NB4 (cell line): Measurements from ENCODE around the gene CAMKMT.
A peak's percentile ranks its signal among the peaks of the same experiment; 100 is the strongest.

Experiments
- DNase-seq: peaks from one replicate; pipeline ENCODE4 v3.0.0; 2010; ENCODE audit warnings: low read depth
- H3K4me3 ChIP-seq: one replicate; pipeline ENCODE4 v1.5.1; 2011; ENCODE audit warnings: mild to moderate bottlenecking, low read depth, low read length, moderate library complexity
- MYC ChIP-seq: IDR thresholded peaks from 2 replicates; pipeline ENCODE4 v1.6.1; 2011; ENCODE audit warnings: low read depth, low read length
- POLR2A ChIP-seq: IDR thresholded peaks from 2 replicates; pipeline ENCODE4 v1.6.1; 2011; ENCODE audit warnings: mild to moderate bottlenecking; ENCODE audit not compliant: insufficient read length; ENCODE audit errors: extremely low read depth
- TF ChIP-seq, protein P1 (sequence below): IDR thresholded peaks from one replicate; pipeline ENCODE4 v1.5.1; 2012; ENCODE audit warnings: low read depth, low read length
- TF ChIP-seq, protein P2 (sequence below): IDR thresholded peaks from 2 replicates; pipeline ENCODE4 v1.6.1; 2011; ENCODE audit warnings: low read depth, low read length

CAMKMT gene

DNA sequence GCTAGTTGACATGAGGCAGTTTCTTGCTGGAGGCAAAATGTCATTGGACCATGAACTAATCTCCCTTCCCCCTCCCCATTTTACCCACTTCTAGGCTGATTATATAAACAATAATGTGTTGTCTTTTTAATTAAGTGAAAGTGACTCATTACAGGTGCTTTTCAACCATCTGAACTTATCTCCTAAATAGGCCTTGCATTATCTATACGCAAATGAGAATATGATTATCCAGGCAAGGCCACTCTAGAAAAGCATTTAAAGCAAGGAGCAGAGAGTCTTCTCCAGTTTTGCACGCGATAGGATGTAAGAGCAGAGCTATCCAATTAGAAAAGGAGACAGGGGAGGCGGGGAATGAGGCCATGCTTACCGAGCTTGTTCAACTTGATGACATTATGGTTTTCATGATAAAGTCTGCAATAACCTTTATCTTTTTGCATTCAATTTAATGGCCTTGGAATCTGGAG is 293.7 kb downstream of the CAMKMT start:
- TF ChIP-seq, protein P1, sequence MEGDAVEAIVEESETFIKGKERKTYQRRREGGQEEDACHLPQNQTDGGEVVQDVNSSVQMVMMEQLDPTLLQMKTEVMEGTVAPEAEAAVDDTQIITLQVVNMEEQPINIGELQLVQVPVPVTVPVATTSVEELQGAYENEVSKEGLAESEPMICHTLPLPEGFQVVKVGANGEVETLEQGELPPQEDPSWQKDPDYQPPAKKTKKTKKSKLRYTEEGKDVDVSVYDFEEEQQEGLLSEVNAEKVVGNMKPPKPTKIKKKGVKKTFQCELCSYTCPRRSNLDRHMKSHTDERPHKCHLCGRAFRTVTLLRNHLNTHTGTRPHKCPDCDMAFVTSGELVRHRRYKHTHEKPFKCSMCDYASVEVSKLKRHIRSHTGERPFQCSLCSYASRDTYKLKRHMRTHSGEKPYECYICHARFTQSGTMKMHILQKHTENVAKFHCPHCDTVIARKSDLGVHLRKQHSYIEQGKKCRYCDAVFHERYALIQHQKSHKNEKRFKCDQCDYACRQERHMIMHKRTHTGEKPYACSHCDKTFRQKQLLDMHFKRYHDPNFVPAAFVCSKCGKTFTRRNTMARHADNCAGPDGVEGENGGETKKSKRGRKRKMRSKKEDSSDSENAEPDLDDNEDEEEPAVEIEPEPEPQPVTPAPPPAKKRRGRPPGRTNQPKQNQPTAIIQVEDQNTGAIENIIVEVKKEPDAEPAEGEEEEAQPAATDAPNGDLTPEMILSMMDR: no peak
- TF ChIP-seq, protein P2, sequence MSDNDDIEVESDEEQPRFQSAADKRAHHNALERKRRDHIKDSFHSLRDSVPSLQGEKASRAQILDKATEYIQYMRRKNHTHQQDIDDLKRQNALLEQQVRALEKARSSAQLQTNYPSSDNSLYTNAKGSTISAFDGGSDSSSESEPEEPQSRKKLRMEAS: no peak
- TF ChIP-seq MYC: no peak
- no peak for TF ChIP-seq POLR2A
- H3K4me3 ChIP-seq: no peak overlapping the region
- no peak for DNase-seq

DNA sequence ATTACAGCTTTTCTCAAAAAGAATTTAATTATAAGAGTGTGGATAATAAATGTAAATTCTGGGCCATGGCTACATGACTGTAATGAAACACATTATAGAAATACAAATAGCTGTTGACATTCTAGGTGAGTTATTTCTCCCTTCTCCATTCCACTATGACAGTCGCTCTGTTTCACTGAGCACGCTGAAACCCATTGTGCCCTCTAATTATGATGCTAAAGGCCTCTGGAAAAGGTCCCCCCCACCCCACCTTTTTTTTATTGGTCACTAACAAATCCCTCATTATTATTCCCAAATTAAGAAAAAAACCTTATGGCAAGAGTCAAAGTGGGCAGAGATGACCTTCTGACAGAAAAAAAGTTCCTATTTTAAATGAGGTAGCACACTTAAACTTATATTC is 294.7 kb downstream of the CAMKMT start:
- H3K4me3 ChIP-seq: no peak overlapping the region
- DNase-seq: no peak
- TF ChIP-seq POLR2A (no peak), MYC (no peak)
- TF ChIP-seq, protein P2: no peak
- TF ChIP-seq, protein P1: no peak

DNA sequence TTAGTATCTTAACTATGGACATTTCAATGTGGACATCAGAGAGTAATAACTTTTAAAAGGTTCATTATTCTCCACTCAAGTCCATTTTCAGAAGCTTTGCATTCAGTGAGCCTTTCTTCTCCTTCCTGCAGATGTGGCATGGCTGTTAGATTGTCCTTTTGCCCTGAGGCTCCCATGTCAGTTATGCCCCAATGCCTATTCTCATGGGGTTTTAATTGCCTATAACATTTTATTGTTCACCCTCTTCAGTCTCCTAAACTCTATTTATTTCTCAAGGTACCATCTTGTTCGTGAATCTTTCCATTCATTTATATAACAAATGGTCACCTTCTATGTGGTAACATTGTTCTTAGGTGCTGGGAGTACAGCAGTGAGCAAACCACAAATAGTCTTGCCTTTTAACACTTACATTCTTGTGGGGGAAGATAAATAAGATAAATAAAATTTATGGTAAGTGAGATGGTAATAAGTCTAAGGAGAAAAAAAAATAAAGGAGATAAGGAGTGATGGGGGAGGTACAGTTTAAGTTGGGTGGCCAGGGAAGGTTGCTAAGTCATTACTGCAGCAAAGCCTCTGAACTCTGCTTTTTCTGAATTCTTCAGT is 301.8 kb downstream of the CAMKMT start:
- DNase-seq: no peak

DNA sequence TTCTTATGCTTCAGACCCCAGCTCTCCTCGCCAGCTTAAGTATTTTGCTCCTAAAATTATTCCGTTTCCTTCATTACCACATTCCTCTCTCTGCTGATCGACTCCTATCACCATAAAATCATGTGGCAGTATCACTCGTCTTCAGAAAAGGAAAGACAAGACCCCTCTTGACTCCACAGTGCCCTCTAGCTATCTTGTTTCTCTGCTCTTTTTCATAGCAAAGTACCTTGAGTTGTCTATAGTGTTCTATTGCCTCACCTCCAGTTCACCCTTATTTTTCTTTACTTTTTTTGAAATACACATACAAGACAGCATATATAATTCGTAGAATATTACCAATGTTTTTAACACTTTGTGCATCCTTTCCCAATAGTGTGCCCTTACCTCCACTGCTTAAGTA is 306.6 kb downstream of the CAMKMT start:
- TF ChIP-seq, protein P1: peak; percentile 61
- TF ChIP-seq, protein P2: no peak
- no peak for TF ChIP-seq POLR2A
- no peak for TF ChIP-seq MYC
- no peak overlapping the region for H3K4me3 ChIP-seq
- peak; percentile 45 for DNase-seq

More for the DNA sequence above, 301.8 kb downstream of the CAMKMT start:
- no peak overlapping the region for H3K4me3 ChIP-seq
- TF ChIP-seq, protein P1: no peak
- TF ChIP-seq, protein P2: no peak
- TF ChIP-seq MYC (no peak), POLR2A (no peak)

DNA sequence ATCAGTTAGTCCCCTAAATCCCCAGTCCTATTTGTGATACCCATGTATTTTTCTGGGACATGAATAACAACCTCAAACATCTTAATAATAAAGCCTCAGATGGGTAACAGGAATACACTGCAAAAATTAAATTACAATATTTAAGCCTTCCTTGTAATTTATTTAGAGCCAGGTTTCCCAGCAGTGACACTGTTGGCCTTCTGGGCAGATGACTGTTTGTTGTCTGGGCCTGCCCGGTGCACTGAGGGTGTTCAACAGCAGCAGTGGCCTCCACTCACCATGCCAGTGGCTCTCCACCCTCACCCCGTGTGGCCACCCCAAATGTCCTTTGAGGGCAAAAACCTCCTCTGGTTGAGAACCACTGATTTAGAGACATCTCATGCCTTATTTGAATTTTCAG is 309.5 kb downstream of the CAMKMT start:
- H3K4me3 ChIP-seq: no peak overlapping the region
- DNase-seq: no peak
- TF ChIP-seq, protein P2: no peak
- TF ChIP-seq MYC: no peak
- no peak for TF ChIP-seq POLR2A
- TF ChIP-seq, protein P1: no peak

DNA sequence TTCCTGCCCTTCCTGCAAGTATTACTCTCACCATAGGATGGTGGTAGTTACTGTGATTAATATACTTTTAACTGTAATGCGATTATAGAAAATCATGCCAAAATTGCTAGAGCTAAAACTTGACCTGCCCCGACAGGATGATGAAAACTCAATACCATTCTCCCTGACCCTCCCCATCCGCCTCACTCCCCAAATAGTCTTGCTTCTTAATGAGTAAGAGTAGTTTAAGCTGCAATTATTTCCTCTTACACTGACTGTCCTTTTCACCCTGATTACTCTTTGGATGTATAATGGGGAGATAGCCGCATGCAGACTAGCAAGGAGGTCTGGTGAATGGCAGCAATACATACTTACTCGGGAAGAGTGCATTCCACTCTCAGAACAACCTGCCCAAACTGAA is 310.2 kb downstream of the CAMKMT start:
- H3K4me3 ChIP-seq: no peak overlapping the region
- TF ChIP-seq, protein P1: no peak
- DNase-seq: no peak
